OCI-LY1 (cell line): ENCODE measurements around the gene LYZL4.

Experiments used
- H2AFZ ChIP-seq: fragments of 200-600 bp; sonication (generic), shearing (Covaris generic); 2 replicates; pipeline ENCODE4 v1.6.0; 2014; ENCODE audit warnings: antibody characterized with exemption, mild to moderate bottlenecking, low read length
- H3F3A ChIP-seq: fragments of 200-600 bp; sonication (generic), shearing (Covaris generic); 2 replicates; pipeline ENCODE4 v1.6.0; 2014; ENCODE audit warnings: mild to moderate bottlenecking, antibody characterized with exemption, low read length, moderate library complexity; ENCODE audit not compliant: insufficient read depth
- H3K27ac ChIP-seq: fragments of 200-600 bp; sonication (generic); 2 replicates; pipeline ENCODE4 v1.5.1; 2014; ENCODE audit warnings: low read length, mixed run types, mild to moderate bottlenecking, low read depth; ENCODE audit not compliant: poor library complexity, severe bottlenecking
- H3K27me3 ChIP-seq: fragments of 200-600 bp; sonication (generic); 2 replicates; pipeline ENCODE4 v1.6.0; 2014; ENCODE audit warnings: antibody characterized with exemption, mild to moderate bottlenecking, low read length, moderate library complexity; ENCODE audit not compliant: insufficient read depth
- H3K36me3 ChIP-seq: fragments of 200-600 bp; sonication (generic); 2 replicates; pipeline ENCODE4 v1.6.1; 2014; ENCODE audit warnings: mild to moderate bottlenecking, antibody characterized with exemption, low read length, moderate library complexity, mixed read lengths; ENCODE audit not compliant: insufficient read depth
- H3K4me1 ChIP-seq: fragments of 200-600 bp; sonication (generic); 2 replicates; pipeline ENCODE4 v1.5.1; 2014; ENCODE audit warnings: mild to moderate bottlenecking, low read length, moderate library complexity; ENCODE audit not compliant: insufficient read depth, severe bottlenecking
- H3K4me2 ChIP-seq: fragments of 200-600 bp; sonication (generic), shearing (Covaris generic); 2 replicates; pipeline ENCODE4 v1.6.1; 2014; ENCODE audit warnings: low read length
- H3K4me3 ChIP-seq: fragments of 200-600 bp; sonication (generic); 2 replicates; pipeline ENCODE4 v1.5.1; 2014; ENCODE audit warnings: low read length, low read depth, mild to moderate bottlenecking, mixed read lengths; ENCODE audit not compliant: poor library complexity, severe bottlenecking
- H3K79me2 ChIP-seq: fragments of 200-600 bp; shearing (Covaris generic); 2 replicates; pipeline ENCODE4 v1.6.1; 2016; ENCODE audit warnings: mixed run types, low read length, mixed read lengths; ENCODE audit not compliant: insufficient read depth
- H3K9ac ChIP-seq: fragments of 200-600 bp; sonication (generic), shearing (Covaris generic); 2 replicates; pipeline ENCODE4 v1.6.1; 2014; ENCODE audit warnings: mild to moderate bottlenecking, low read length, mixed read lengths
- H3K9me2 ChIP-seq: fragments of 200-600 bp; sonication (generic), shearing (Covaris generic); 2 replicates; pipeline ENCODE4 v1.6.1; 2014; ENCODE audit warnings: low read depth, mild to moderate bottlenecking, low read length, mixed read lengths
- H3K9me3 ChIP-seq: fragments of 200-600 bp; shearing (Covaris generic); 2 replicates; pipeline ENCODE4 v1.6.1; 2014; ENCODE audit warnings: low read length, mixed read lengths
- H4K20me1 ChIP-seq: fragments of 200-600 bp; sonication (generic), shearing (Covaris generic); 2 replicates; pipeline ENCODE4 v1.6.0; 2016; ENCODE audit warnings: mild to moderate bottlenecking, low read length; ENCODE audit not compliant: insufficient read depth
- CTCF ChIP-seq: fragments of 200-600 bp; sonication (generic), shearing (Covaris generic); IDR thresholded peaks from 2 replicates; pipeline ENCODE4 v1.5.1; 2017; ENCODE audit warnings: mild to moderate bottlenecking, antibody characterized with exemption, low read length, moderate library complexity, mixed read lengths
- EZH2 ChIP-seq: fragments of 200-600 bp; sonication (generic), shearing (Covaris generic); IDR thresholded peaks from 2 replicates; pipeline ENCODE4 v1.8.0; 2017; ENCODE audit warnings: borderline replicate concordance, mixed run types, mild to moderate bottlenecking, antibody characterized with exemption, low read length, moderate library complexity, mixed read lengths

LYZL4 gene

GRCh38 chr3:42394579-42395288 lies 15.7 kb downstream of the LYZL4 start:
- no peak for TF ChIP-seq CTCF
- no peak for TF ChIP-seq EZH2
- Histone ChIP-seq H3K9ac (no peak overlapping the region), H3K36me3 (no peaks in the 10 kb centered on the region), H2AFZ (no peak overlapping the region), H3K4me3 (no peak overlapping the region), H3K27me3 (no peaks in the 10 kb centered on the region), H3K4me1 (no peaks in the 10 kb centered on the region), H3F3A (no peaks in the 10 kb centered on the region), H3K9me2 (no peaks in the 10 kb centered on the region), H3K9me3 (no peaks in the 10 kb centered on the region), H3K4me2 (no peak overlapping the region), H3K79me2 (no peaks in the 10 kb centered on the region), H3K27ac (no peak overlapping the region), H4K20me1 (no peaks in the 10 kb centered on the region)

GRCh38 chr3:42387802-42388651 lies 22.4 kb downstream of the LYZL4 start:
- H3K4me1 ChIP-seq, result no peaks in the 10 kb centered on the region
- no peaks in the 10 kb centered on the region for H3F3A ChIP-seq
- TF ChIP-seq CTCF, result no peak
- H3K36me3 ChIP-seq, result no peaks in the 10 kb centered on the region
- no peak overlapping the region for H2AFZ ChIP-seq
- no peaks in the 10 kb centered on the region for H4K20me1 ChIP-seq
- no peak overlapping the region for H3K9ac ChIP-seq
- H3K9me3 ChIP-seq, result no peaks in the 10 kb centered on the region
- H3K4me3 ChIP-seq, result no peak overlapping the region
- H3K27ac ChIP-seq, result no peak overlapping the region
- H3K4me2 ChIP-seq, result no peak overlapping the region
- no peaks in the 10 kb centered on the region; the same call in 1 of the 2 replicates for H3K27me3 ChIP-seq
- H3K79me2 ChIP-seq, result no peaks in the 10 kb centered on the region
- H3K9me2 ChIP-seq, result no peaks in the 10 kb centered on the region

GRCh38 chr3:42381551-42382082 lies 28.8 kb downstream of the LYZL4 start:
- no peak overlapping the region for H3K4me2 ChIP-seq
- H3K36me3 ChIP-seq, result no peaks in the 10 kb centered on the region
- H3K4me3 ChIP-seq, result no peak overlapping the region
- no peaks in the 10 kb centered on the region for H3K9me3 ChIP-seq
- H3F3A ChIP-seq, result no peaks in the 10 kb centered on the region
- H4K20me1 ChIP-seq, result no peaks in the 10 kb centered on the region
- H3K9me2 ChIP-seq, result no peaks in the 10 kb centered on the region
- no peak overlapping the region for H2AFZ ChIP-seq
- no peaks in the 10 kb centered on the region for H3K4me1 ChIP-seq
- no peaks in the 10 kb centered on the region; the same call in 1 of the 2 replicates for H3K27me3 ChIP-seq
- no peaks in the 10 kb centered on the region for H3K79me2 ChIP-seq
- H3K9ac ChIP-seq, result no peak overlapping the region
- no peak for TF ChIP-seq EZH2
- TF ChIP-seq CTCF, result no peak
- H3K27ac ChIP-seq, result no peak overlapping the region
